OCI-LY7 (cell line): ENCODE results near the gene TLL2. TPM values are rescaled to one million over a fixed set of nuclear protein-coding genes. Genes with fewer than 3 reads are reported as not detected.

ENCODE experiments used
- BruUV-seq: library from RNA; stranded (reverse); fragments of 400-500 nt; replicated peaks from 2 replicates; lab custom pipeline; 2021; lab: Mats Ljungman, UMichigan
- CTCF ChIA-PET: fragments of 300-600 bp; sonication (Branson Sonifier 250); formaldehyde crosslinking; loops from one replicate; lab custom pipeline; 2022; ENCODE audit warnings: antibody characterized with exemption; ENCODE audit not compliant: unreplicated experiment; lab: Charles Lee
- POLR2A ChIA-PET: fragments of 300-600 bp; sonication (Branson Sonifier 250); formaldehyde crosslinking; loops from one replicate; lab custom pipeline; 2022; ENCODE audit warnings: antibody characterized with exemption; lab: Charles Lee
- DNase-seq: peaks from one replicate; pipeline ENCODE4 v3.0.0-alpha.2; 2015; ENCODE audit warnings: low spot score
- H2AFZ ChIP-seq: fragments of 200-600 bp; sonication (generic), shearing (Covaris generic); 2 replicates; pipeline ENCODE4 v1.6.1; 2014; ENCODE audit warnings: mild to moderate bottlenecking, antibody characterized with exemption, low read length, moderate library complexity
- H3K27ac ChIP-seq: fragments of 200-600 bp; sonication (generic); 2 replicates; pipeline ENCODE4 v1.5.1; 2014; ENCODE audit warnings: mixed run types, low read depth, mild to moderate bottlenecking, moderate library complexity, low read length, inconsistent platforms; ENCODE audit not compliant: poor library complexity, severe bottlenecking
- H3K36me3 ChIP-seq: fragments of 200-600 bp; sonication (generic); 2 replicates; pipeline ENCODE4 v1.6.1; 2014; ENCODE audit warnings: mild to moderate bottlenecking, antibody characterized with exemption, low read length, moderate library complexity, mixed read lengths; ENCODE audit not compliant: insufficient read depth
- H3K4me1 ChIP-seq: fragments of 200-600 bp; sonication (generic); 2 replicates; pipeline ENCODE4 v1.5.1; 2014; ENCODE audit warnings: mild to moderate bottlenecking, low read length; ENCODE audit not compliant: insufficient read depth, poor library complexity, severe bottlenecking
- H3K4me2 ChIP-seq: fragments of 200-600 bp; sonication (generic); 2 replicates; pipeline ENCODE4 v1.6.1; 2014; ENCODE audit warnings: mild to moderate bottlenecking, low read length
- H3K4me3 ChIP-seq: fragments of 200-600 bp; sonication (generic); 2 replicates; pipeline ENCODE4 v1.5.1; 2014; ENCODE audit warnings: mild to moderate bottlenecking, low read depth, low read length; ENCODE audit not compliant: poor library complexity, severe bottlenecking
- H3K79me2 ChIP-seq: fragments of 200-600 bp; sonication (generic); 2 replicates; pipeline ENCODE4 v1.6.1; 2016; ENCODE audit warnings: low read depth, mild to moderate bottlenecking, low read length, moderate library complexity, mixed read lengths; ENCODE audit not compliant: insufficient read depth
- H3K9me2 ChIP-seq: fragments of 200-600 bp; sonication (generic); 2 replicates; pipeline ENCODE4 v1.6.1; 2016; ENCODE audit warnings: mild to moderate bottlenecking, low read length, mixed read lengths; ENCODE audit not compliant: insufficient read depth
- H3K9me3 ChIP-seq: fragments of 200-600 bp; sonication (generic); 2 replicates; pipeline ENCODE4 v1.6.1; 2014; ENCODE audit warnings: mild to moderate bottlenecking, mixed run types, low read length, mixed read lengths
- H4K20me1 ChIP-seq: fragments of 200-600 bp; sonication (generic); 2 replicates; pipeline ENCODE4 v1.6.1; 2014; ENCODE audit warnings: mild to moderate bottlenecking, antibody characterized with exemption, low read length, moderate library complexity, mixed read lengths; ENCODE audit not compliant: insufficient read depth
- CTCF ChIP-seq: fragments of 200-600 bp; sonication (generic); conservative IDR thresholded peaks from 2 replicates; pipeline ENCODE4 v1.5.1; 2014; ENCODE audit warnings: mild to moderate bottlenecking, antibody characterized with exemption, low read length, moderate library complexity, mixed read lengths
- EZH2phosphoT487 ChIP-seq: fragments of 200-600 bp; sonication (generic); IDR thresholded peaks from 2 replicates; pipeline ENCODE4 v1.6.1; 2018; ENCODE audit warnings: low read depth, borderline replicate concordance, mild to moderate bottlenecking, mixed run types, antibody characterized with exemption, low read length, moderate library complexity, mixed read lengths
- intact Hi-C: fragments of 100-400 bp; cut with micrococcal nuclease; formaldehyde crosslinking; loops from one replicate; pipeline ENCODE4 v1.10.0; 2022; ENCODE audit not compliant: unreplicated experiment
- total RNA-seq, 2 experiments: library from RNA; depleted of rRNA in 1 of 2; stranded (reverse); fragments of >200 nt in 1 of 2; shearing (Covaris generic) in 1 of 2; gene quantifications; 2 replicates each; pipeline ENCODE4 v1.2.3, GENCODE V29; 2014 to 2022

The TLL2 gene
- total RNA-seq, 2 experiments from 2014 or later = 0.97 to 1.1 TPM

- Histone ChIP-seq H3K36me3 (no peaks in the 10 kb centered on the region), H2AFZ (no peak overlapping the region), H3K4me2 (no peak overlapping the region), H3K4me1 (no peaks in the 10 kb centered on the region), H3K4me3 (no peak overlapping the region), H3K9me3 (no peaks in the 10 kb centered on the region), H4K20me1 (no peaks in the 10 kb centered on the region), H3K79me2 (no peaks in the 10 kb centered on the region), H3K27ac (no peak overlapping the region), H3K9me2 (no peaks in the 10 kb centered on the region)
- intact Hi-C loops = no loop called here
- POLR2A ChIA-PET = no interaction called here
- no TSS peak for BruUV-seq
- DNase-seq = no peak
- CTCF ChIA-PET = no interaction called here
- TF ChIP-seq CTCF (no peak), EZH2phosphoT487 (no peak)
Measured at GRCh38 chr10:96360766-96361165, 153.0 kb downstream of the TLL2 start.

GRCh38 chr10:96360331-96360730 lies 153.4 kb downstream of the TLL2 start:
- ChIA-PET POLR2A (no interaction called here), CTCF (no interaction called here)
- TF ChIP-seq EZH2phosphoT487 (no peak), CTCF (no peak)
- H3K27ac ChIP-seq = no peak overlapping the region
- no peaks in the 10 kb centered on the region for H3K4me1 ChIP-seq
- H4K20me1 ChIP-seq = no peaks in the 10 kb centered on the region
- H3K36me3 ChIP-seq = no peaks in the 10 kb centered on the region
- no peak for DNase-seq
- no peaks in the 10 kb centered on the region for H3K79me2 ChIP-seq
- H3K4me3 ChIP-seq = no peak overlapping the region
- no peaks in the 10 kb centered on the region for H3K9me2 ChIP-seq
- no peak overlapping the region for H2AFZ ChIP-seq
- H3K9me3 ChIP-seq = no peaks in the 10 kb centered on the region
- H3K4me2 ChIP-seq = no peak overlapping the region
- intact Hi-C loops = no loop called here
- BruUV-seq = no TSS peak

GRCh38 chr10:96359616-96360015 lies 154.1 kb downstream of the TLL2 start:
- POLR2A ChIA-PET = no interaction called here
- H3K36me3 ChIP-seq = no peaks in the 10 kb centered on the region
- H3K4me2 ChIP-seq = no peak overlapping the region
- no peaks in the 10 kb centered on the region for H3K9me3 ChIP-seq
- H4K20me1 ChIP-seq = no peaks in the 10 kb centered on the region
- no peaks in the 10 kb centered on the region for H3K79me2 ChIP-seq
- CTCF ChIA-PET = no interaction called here
- no peaks in the 10 kb centered on the region for H3K9me2 ChIP-seq
- no peak overlapping the region for H3K4me3 ChIP-seq
- intact Hi-C loops = no loop called here
- H2AFZ ChIP-seq = no peak overlapping the region
- TF ChIP-seq EZH2phosphoT487 (no peak), CTCF (no peak)
- H3K27ac ChIP-seq = no peak overlapping the region
- no TSS peak for BruUV-seq
- no peaks in the 10 kb centered on the region for H3K4me1 ChIP-seq
- no peak for DNase-seq
